Fibroblast of peridontal ligament (primary cell): ENCODE data around the gene TGFB2.
A peak's percentile ranks its signal among the peaks of the same experiment; 100 is the strongest.

Source experiments
- DNase-seq: peaks from one replicate; pipeline ENCODE4 v3.0.0-alpha.2; 2010; ENCODE audit errors: extremely low read depth

TGFB2 gene

DNA sequence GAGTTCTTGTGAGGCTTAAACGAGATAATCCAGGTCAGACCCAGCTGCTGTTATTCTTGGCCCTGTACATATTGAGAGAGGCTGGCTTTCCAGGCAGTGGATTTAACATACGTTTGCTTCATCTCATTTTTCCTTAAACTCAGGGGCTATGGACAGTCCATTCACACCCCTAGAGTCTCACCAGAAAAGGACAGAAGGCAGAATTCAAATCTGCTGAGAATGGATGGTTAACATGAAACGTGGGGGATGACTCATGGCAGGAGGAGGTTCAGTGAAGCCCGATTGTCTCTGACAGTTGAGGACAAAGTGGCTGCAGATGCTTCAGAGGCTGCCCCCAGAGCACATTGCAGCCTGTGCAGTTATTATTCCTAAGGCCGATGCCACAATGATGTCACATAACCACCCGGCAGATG is 39.5 kb downstream of the TGFB2 start:
- DNase-seq, result peak; percentile 52

DNA sequence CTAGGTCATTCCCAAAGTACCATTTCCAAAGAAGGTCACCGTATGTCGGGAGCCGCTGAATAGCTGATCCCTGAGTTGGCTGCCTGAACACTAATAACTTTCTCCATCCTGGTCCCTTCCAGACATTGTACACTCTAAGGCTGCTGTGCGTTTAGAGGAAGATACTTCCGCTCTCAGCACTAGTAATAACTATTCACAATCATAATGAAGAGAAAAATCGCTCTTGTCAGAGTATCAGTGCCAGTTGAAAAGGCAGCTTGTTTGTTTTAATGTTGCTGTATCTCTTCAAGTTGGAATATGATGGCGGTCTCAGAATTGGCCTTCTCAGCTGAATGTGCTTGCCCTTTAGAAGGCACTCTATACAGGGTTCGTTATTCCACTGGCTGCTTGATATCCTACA is 43.5 kb downstream of the TGFB2 start:
- DNase-seq, result no peak

DNA sequence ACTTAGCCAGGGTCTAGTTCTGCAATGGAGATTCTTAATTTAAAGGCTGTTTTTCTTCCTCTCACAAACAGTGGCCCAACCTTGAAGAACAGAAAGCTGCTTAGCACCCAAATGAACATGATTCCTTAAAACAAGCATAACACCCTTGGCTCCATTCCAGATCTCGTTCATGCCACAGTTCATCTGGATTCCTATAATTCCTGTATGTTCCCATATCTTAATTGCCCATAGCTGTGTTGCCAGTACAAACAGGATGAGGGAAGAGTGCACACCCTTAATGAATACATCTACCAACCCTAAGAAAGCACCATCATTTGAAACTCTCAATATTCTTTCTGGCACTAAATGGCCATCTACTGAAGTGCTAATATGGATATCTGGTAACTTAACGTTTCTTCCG is 45.5 kb downstream of the TGFB2 start:
- peak; percentile 73 for DNase-seq

GRCh38 chr1:218392780-218393179 is 47.6 kb downstream of the TGFB2 start:
- no peak for DNase-seq

DNA sequence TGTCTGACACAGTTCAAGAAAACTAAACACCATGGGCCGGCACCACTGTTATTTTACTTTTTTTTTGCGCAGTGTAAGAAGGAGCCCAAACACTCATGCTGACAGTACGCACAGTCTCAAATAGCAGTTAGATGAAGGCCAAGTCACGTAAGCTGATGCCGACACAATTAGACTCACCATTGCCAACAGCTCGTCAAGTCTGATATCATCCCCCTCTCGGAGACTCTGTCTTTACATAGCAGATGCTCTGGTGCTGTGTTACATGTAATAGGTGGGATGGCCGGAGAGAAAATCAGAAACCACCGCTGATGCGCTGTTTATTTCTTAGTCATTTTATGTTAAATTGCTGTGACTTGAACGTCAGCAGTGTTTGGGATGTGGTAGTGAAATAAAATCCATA is 49.3 kb downstream of the TGFB2 start:
- peak; percentile 96 for DNase-seq

GRCh38 chr1:218394989-218395388 is 49.9 kb downstream of the TGFB2 start:
- no peak for DNase-seq

DNA sequence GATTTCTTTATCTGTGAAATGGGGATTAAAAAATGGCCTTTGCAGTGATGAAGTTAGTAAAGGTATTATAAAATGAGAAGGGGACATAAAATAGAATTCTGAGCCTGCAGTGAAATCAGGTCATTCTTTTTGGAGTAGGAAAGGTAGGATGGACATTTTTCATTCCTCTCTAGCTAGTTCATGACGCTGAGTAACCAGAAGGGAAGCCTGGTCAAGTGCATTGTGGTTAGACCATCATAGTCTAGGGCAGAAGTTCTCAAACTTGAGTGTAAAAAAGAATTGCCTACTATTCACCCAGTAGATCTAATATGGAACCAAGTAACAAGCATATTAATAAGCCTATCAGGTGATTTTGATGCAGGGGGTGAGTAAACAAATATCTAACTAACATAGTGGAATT is 50.8 kb downstream of the TGFB2 start:
- no peak for DNase-seq

- DNase-seq, result peak; percentile 27
These were observed 52.7 kb downstream of the TGFB2 start for GRCh38 chr1:218397752-218398339.

GRCh38 chr1:218400624-218401023 is 55.5 kb downstream of the TGFB2 start:
- no peak for DNase-seq

DNA sequence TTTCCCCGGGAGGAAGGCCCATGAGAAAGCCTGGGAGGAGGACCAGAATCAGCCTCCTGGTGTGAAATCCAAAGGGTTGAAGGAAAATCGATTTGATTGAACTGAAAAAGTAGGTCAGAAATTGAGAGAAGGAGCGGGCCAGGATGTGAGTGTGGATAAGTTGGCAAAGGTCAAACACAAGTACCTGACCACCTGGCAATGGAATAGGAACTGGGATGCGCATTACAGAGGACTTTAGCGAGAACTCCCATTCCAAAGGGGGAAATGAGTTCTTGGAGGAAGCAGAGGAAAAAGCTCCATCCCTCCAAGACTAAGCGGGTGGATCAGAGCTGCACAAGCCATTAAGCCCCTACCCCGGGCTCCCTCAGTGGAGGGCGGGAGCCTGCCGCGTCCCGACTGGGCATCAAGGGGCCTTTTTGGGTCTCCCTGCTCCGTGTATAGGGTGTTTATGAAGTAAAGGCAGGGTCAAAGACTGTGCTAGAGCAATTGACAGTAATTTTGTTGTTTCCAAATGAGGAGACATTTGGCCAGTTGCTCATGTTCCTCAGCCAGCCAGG is 56.4 kb downstream of the TGFB2 start:
- no peak for DNase-seq

GRCh38 chr1:218401998-218402785 is 57.1 kb downstream of the TGFB2 start:
- DNase-seq, result no peak

DNA sequence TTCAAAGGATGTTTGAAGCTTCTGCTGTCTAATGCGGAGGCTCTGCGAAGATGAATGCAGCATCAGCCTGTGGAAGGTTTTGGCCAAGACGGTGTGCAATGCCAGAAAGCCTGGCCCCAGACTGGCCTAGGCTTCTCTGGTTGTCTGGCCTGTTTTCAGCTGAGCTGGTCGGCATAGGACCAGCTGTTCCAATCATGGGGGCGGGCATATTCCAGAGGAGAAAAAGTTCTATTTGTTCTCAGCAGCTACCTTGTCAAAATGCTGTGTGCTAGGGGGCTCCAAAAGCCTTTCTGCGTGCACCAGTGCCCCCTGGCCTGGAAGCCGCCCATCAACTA is 57.6 kb downstream of the TGFB2 start:
- DNase-seq, result no peak

- no peak for DNase-seq
These were observed 58.2 kb downstream of the TGFB2 start for GRCh38 chr1:218403300-218403699.

GRCh38 chr1:218407630-218408029 is 62.5 kb downstream of the TGFB2 start:
- DNase-seq, result no peak

- DNase-seq, result no peak
These were observed 63.0 kb downstream of the TGFB2 start for GRCh38 chr1:218408135-218408534.

- DNase-seq, result no peak
These were observed 63.8 kb downstream of the TGFB2 start for GRCh38 chr1:218408942-218409341.

- DNase-seq, result peak; percentile 28
These were observed 64.9 kb downstream of the TGFB2 start for GRCh38 chr1:218409946-218410510.

DNA sequence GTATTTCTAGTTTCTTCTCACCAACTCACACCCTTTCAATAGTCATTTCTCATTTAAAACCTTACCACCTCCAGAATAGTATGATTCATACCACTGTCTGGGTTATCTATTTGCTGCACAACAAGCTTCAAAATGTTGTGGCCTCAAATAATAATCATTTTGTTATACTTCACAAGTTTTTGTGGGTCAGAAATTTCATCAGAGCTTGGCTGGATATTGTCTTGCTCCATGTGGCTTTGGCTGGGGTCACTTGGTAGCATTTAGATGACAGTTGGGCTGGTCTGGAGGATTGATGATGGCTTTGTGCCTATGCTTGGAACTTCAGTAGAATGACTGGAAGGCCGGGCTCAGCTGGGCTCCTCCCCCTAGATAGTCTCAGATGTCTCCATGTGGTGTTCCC is 66.0 kb downstream of the TGFB2 start:
- no peak for DNase-seq

DNA sequence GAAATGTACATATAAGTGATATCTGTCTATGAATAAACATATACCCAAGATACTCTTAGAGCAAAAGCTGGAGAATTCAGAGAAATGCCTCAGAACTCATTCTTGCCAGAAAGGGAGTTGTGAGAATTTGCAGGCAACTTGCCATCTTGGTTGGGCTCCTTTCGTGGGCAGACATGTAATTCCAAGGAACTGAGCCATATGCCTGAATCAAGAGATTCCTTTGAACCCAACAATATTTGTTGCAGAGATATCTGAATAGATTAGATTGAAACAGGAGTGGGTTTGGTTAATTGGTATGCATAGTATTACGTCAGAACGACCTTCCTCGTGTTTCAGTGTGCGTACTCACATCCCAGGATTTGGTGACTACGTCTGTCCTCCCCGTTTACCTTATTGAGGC is 67.0 kb downstream of the TGFB2 start:
- DNase-seq, result peak; percentile 84

DNA sequence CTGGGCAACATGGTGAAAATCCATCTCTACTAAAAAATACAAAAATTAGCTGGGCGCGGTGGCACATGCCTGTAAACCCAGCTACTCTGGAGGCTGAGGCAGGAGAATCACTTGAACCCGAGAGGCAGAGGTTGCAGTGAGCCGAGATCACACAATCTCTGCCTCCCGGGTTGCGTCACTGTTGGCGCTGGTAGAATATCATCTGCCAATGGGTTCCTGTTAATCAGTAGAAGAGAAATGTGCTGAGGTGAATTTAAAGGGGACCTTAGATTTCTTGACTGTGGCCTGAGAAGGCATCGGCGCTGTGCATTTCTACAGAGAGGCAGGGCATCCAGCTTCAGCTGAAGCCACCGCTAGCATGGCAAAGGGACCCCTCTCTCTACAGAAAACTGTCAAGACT is 68.0 kb downstream of the TGFB2 start:
- DNase-seq, result no peak

DNA sequence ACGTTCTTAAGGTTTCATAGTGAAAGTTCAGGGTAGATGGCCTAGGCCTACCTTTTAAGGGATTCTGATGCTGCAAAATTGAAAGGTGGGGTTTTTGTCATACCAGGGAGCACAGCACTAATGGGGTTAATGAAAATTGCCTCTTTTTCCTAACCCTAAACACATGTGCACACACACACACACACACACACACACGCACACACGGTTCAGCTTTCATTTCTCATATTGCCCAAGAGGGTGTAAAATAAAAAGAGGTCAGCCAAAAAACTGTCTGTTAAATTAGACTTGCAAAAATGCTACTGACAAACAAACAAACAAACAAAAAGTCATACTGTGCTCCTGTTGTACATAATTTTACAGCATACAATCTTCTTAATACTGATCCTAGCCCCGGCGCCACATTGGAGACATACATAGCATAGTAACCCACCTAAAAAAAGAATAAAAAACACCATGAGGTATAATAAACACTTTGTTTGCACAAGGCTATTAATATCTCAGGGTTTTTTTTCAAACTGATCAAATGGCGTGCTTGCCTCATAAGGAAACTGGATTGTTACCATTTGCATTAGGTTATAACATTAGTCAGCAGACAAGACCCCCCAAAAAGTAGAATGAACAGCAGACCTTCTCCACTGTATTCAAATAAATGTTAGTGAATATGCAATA is 69.1 kb downstream of the TGFB2 start:
- DNase-seq, result no peak

DNA sequence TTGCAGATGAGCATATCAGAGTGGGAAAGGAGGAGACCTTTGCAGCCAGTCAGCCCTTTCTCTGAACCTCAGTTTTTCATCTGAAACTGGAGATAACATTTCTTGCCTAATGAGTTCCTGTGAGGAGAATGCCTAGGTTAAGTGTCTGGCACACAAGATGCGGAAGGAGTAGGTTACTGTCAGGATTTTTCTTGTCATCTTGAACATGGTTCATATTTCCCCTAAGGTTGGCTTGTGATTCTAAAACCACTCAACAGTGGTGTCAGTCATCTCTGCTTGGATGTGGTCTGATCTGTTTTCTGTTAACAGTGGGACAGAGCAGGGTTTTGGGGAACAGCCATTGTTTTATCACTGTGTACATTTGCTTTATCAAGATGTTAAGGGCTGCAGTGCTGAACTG is 70.6 kb downstream of the TGFB2 start:
- no peak for DNase-seq

GRCh38 chr1:218421531-218421930 is 76.4 kb downstream of the TGFB2 start:
- DNase-seq, result peak; percentile 24
